Neural cell (in vitro differentiated cells): ENCODE results near the gene BLTP3B. TPM values are rescaled to one million over a fixed set of nuclear protein-coding genes. Genes with fewer than 3 reads are reported as not detected.

Experiments used
- H2AFZ ChIP-seq: fragments of 200-600, 300-800 bp; sonication (generic), shearing (Covaris generic); 2 replicates; pipeline ENCODE4 v1.6.0; 2014; ENCODE audit warnings: low read depth, mild to moderate bottlenecking, antibody characterized with exemption, low read length, moderate library complexity
- H3F3A ChIP-seq: fragments of 200-600 bp; shearing (Covaris generic); 2 replicates; pipeline ENCODE4 v1.6.1; 2016; ENCODE audit warnings: mild to moderate bottlenecking, moderate library complexity, mixed read lengths, antibody characterized with exemption, low read length; ENCODE audit not compliant: insufficient read depth, poor library complexity, severe bottlenecking
- H3K27ac ChIP-seq: fragments of 200-600, 300-800 bp; sonication (generic), shearing (Covaris generic); 2 replicates; pipeline ENCODE4 v1.5.1; 2014; ENCODE audit warnings: mild to moderate bottlenecking, low read length, moderate library complexity
- H3K27me3 ChIP-seq: fragments of 300-800, 200-600 bp; sonication (generic), shearing (Covaris generic); 2 replicates; pipeline ENCODE4 v1.6.0; 2014; ENCODE audit warnings: mild to moderate bottlenecking, low read depth, low read length, moderate library complexity; ENCODE audit not compliant: insufficient read depth
- H3K36me3 ChIP-seq: fragments of 300-800, 200-600 bp; sonication (generic), shearing (Covaris generic); 2 replicates; pipeline ENCODE4 v1.5.1; 2014; ENCODE audit warnings: mild to moderate bottlenecking, antibody characterized with exemption, low read length, moderate library complexity; ENCODE audit not compliant: insufficient read depth
- H3K4me2 ChIP-seq: fragments of 300-800, 200-600 bp; sonication (generic), shearing (Covaris generic); 2 replicates; pipeline ENCODE4 v1.6.0; 2014; ENCODE audit warnings: mild to moderate bottlenecking, low read length
- H3K4me3 ChIP-seq: fragments of 300-800, 200-600 bp; sonication (generic), shearing (Covaris generic); 2 replicates; pipeline ENCODE4 v1.5.1; 2014; ENCODE audit warnings: mild to moderate bottlenecking, low read length, moderate library complexity
- H3K79me2 ChIP-seq: fragments of 200-600 bp; shearing (Covaris generic); replicated peaks from 2 replicates; pipeline ENCODE4 v1.6.0; 2014; ENCODE audit warnings: mild to moderate bottlenecking, low read length, moderate library complexity; ENCODE audit not compliant: insufficient read depth
- H3K9ac ChIP-seq: fragments of 300-800, 200-600 bp; sonication (generic), shearing (Covaris generic); 2 replicates; pipeline ENCODE4 v1.6.1; 2016; ENCODE audit warnings: mild to moderate bottlenecking, low read length, mixed read lengths
- H3K9me2 ChIP-seq: fragments of 200-600 bp; shearing (Covaris generic); 2 replicates; pipeline ENCODE4 v1.6.1; 2016; ENCODE audit warnings: mild to moderate bottlenecking, low read length, mixed read lengths; ENCODE audit not compliant: insufficient read depth
- H3K9me3 ChIP-seq: fragments of 200-600, 300-800 bp; sonication (generic), shearing (Covaris generic); 2 replicates; pipeline ENCODE4 v1.6.1; 2016; ENCODE audit warnings: mild to moderate bottlenecking, mixed run types, low read length, moderate library complexity, mixed read lengths
- H4K20me1 ChIP-seq: fragments of 200-600 bp; shearing (Covaris generic); 2 replicates; pipeline ENCODE4 v1.6.1; 2016; ENCODE audit warnings: mild to moderate bottlenecking, mixed run types; ENCODE audit not compliant: insufficient read depth
- CTCF ChIP-seq: fragments of 450-650 bp; IDR thresholded peaks from 2 replicates; pipeline ENCODE4 v1.5.1; 2014; ENCODE audit warnings: antibody characterized with exemption, mild to moderate bottlenecking, moderate library complexity; ENCODE audit not compliant: poor library complexity, severe bottlenecking
- EP300 ChIP-seq: fragments of 450-650 bp; conservative IDR thresholded peaks from 2 replicates; pipeline ENCODE4 v1.6.1; 2014; ENCODE audit warnings: antibody characterized with exemption, mild to moderate bottlenecking, moderate library complexity; ENCODE audit not compliant: poor library complexity, severe bottlenecking
- EZH2 ChIP-seq: fragments of 200-600, 300-800 bp; shearing (Covaris generic), sonication (generic); IDR thresholded peaks from 2 replicates; pipeline ENCODE4 v1.6.1; 2014; ENCODE audit warnings: antibody characterized with exemption, low read length, borderline replicate concordance, mild to moderate bottlenecking; ENCODE audit not compliant: insufficient read depth, poor library complexity, severe bottlenecking
- MXI1 ChIP-seq: fragments of 450-650 bp; conservative IDR thresholded peaks from 2 replicates; pipeline ENCODE4 v1.6.1; 2014; ENCODE audit warnings: antibody characterized with exemption, mild to moderate bottlenecking; ENCODE audit not compliant: poor library complexity, severe bottlenecking
- POLR2AphosphoS5 ChIP-seq: IDR thresholded peaks from 2 replicates; pipeline ENCODE4 v1.6.1; 2012
- RAD21 ChIP-seq: fragments of 450-650 bp; conservative IDR thresholded peaks from 2 replicates; pipeline ENCODE4 v1.6.1; 2014; ENCODE audit warnings: antibody characterized with exemption, mild to moderate bottlenecking, moderate library complexity
- REST ChIP-seq: IDR thresholded peaks from 2 replicates; pipeline ENCODE4 v1.6.1; 2012; ENCODE audit warnings: borderline replicate concordance
- SMC3 ChIP-seq: fragments of 450-650 bp; conservative IDR thresholded peaks from 2 replicates; pipeline ENCODE4 v1.6.1; 2014; ENCODE audit warnings: antibody characterized with exemption, mild to moderate bottlenecking, moderate library complexity; ENCODE audit not compliant: poor library complexity
- TAF1 ChIP-seq: IDR thresholded peaks from 2 replicates; pipeline ENCODE4 v1.6.1; 2012; ENCODE audit warnings: low read depth
- polyA plus RNA-seq: library from polyadenylated mRNA; depleted of rRNA; stranded (reverse); fragments of >200 nt; gene quantifications from 2 replicates; pipeline ENCODE4 v1.2.3, GENCODE V29; 2014

Gene BLTP3B
- polyA plus RNA-seq, 1 donor from 2014 or later = 31.6 TPM

GRCh38 chr12:100128512-100128908, 14.2 kb downstream of the BLTP3B start:
- Histone ChIP-seq H3F3A (no peaks in the 10 kb centered on the region), H3K9me2 (no peaks in the 10 kb centered on the region), H3K4me3 (no peak overlapping the region), H4K20me1 (no peaks in the 10 kb centered on the region), H3K9me3 (no peaks in the 10 kb centered on the region), H2AFZ (no peak overlapping the region), H3K36me3 (no peaks in the 10 kb centered on the region), H3K79me2 (peaks cover 35% of the 10 kb centered on the region), H3K27ac (no peak overlapping the region), H3K4me2 (no peak overlapping the region), H3K27me3 (no peaks in the 10 kb centered on the region), H3K9ac (no peak overlapping the region)
- no peak for TF ChIP-seq TAF1
- no peak for TF ChIP-seq POLR2AphosphoS5
- no peak for TF ChIP-seq RAD21
- no peak for TF ChIP-seq REST
- no peak for TF ChIP-seq CTCF
- no peak for TF ChIP-seq MXI1
- no peak for TF ChIP-seq SMC3
- TF ChIP-seq EP300 = no peak

- Histone ChIP-seq H3K9me3 (no peaks in the 10 kb centered on the region), H3K79me2 (peaks cover 29% of the 10 kb centered on the region)
Observed at GRCh38 chr12:100127766-100128511, 14.7 kb downstream of the BLTP3B start.

More at GRCh38 chr12:100127766-100128511, 14.7 kb downstream of the BLTP3B start:
- Histone ChIP-seq H3K4me3 (no peak overlapping the region), H3K9ac (no peak overlapping the region), H3K27me3 (no peaks in the 10 kb centered on the region), H4K20me1 (no peaks in the 10 kb centered on the region), H3K36me3 (no peaks in the 10 kb centered on the region), H3F3A (no peaks in the 10 kb centered on the region), H3K27ac (no peak overlapping the region), H3K9me2 (no peaks in the 10 kb centered on the region), H3K4me2 (no peak overlapping the region), H2AFZ (no peak overlapping the region)
- no peak for TF ChIP-seq EZH2
- TF ChIP-seq RAD21 = no peak
- TF ChIP-seq EP300 = no peak
- TF ChIP-seq REST = no peak
- TF ChIP-seq CTCF = no peak
- TF ChIP-seq TAF1 = no peak
